IMR-90 (cell line): ENCODE results near the gene MARCO.

Experiments
- BHLHE40 ChIP-seq: fragments of 150-350 bp; IDR thresholded peaks from 2 replicates; pipeline ENCODE4 v1.6.1; 2016; ENCODE audit warnings: mild to moderate bottlenecking, low read depth, low read length
- POLR2A ChIP-seq: IDR thresholded peaks from 2 replicates; pipeline ENCODE4 v1.6.1; 2012; ENCODE audit warnings: mild to moderate bottlenecking, low read depth, low read length
- RAD21 ChIP-seq: IDR thresholded peaks from 2 replicates; pipeline ENCODE4 v1.6.1; 2012; ENCODE audit warnings: low read length, improper control_type of control experiment
- RCOR1 ChIP-seq: IDR thresholded peaks from 2 replicates; pipeline ENCODE4 v1.6.1; 2012; ENCODE audit warnings: mild to moderate bottlenecking, low read length, improper control_type of control experiment; ENCODE audit not compliant: insufficient replicate concordance
- SMC3 ChIP-seq: fragments of 150-350 bp; IDR thresholded peaks from 2 replicates; pipeline ENCODE4 v1.6.1; 2016; ENCODE audit warnings: low read depth, mild to moderate bottlenecking, antibody characterized with exemption, low read length, moderate library complexity
- TF ChIP-seq, protein P1 (sequence below): conservative IDR thresholded peaks from 2 replicates; pipeline ENCODE4 v1.5.1; 2012; ENCODE audit warnings: mild to moderate bottlenecking, low read depth, low read length, improper control_type of control experiment
- TF ChIP-seq, protein P2 (sequence below): fragments of 150-350 bp; IDR thresholded peaks from 2 replicates; pipeline ENCODE4 v1.6.1; 2017; ENCODE audit warnings: mild to moderate bottlenecking, antibody characterized with exemption, low read length, low read depth

DNA sequence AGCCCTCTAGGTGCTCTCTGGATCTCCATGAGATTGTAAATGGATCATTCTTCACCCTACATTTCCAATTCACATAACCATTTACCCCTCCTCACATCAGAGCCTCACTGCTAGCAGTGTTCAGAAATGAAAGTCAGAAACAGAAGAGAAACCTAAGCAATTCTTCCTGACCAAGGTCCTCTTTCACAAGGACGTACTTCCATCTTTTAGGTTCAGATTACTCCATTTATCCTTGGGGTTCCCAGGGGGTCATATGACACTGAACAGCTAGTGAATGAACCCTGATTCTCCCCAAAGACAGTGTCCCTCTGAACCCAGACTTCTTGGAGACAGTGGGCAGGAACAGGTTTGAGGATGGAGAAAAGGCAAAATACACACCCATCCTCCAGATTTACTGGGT lies 12.9 kb upstream of the MARCO start:
- TF ChIP-seq, protein P1, sequence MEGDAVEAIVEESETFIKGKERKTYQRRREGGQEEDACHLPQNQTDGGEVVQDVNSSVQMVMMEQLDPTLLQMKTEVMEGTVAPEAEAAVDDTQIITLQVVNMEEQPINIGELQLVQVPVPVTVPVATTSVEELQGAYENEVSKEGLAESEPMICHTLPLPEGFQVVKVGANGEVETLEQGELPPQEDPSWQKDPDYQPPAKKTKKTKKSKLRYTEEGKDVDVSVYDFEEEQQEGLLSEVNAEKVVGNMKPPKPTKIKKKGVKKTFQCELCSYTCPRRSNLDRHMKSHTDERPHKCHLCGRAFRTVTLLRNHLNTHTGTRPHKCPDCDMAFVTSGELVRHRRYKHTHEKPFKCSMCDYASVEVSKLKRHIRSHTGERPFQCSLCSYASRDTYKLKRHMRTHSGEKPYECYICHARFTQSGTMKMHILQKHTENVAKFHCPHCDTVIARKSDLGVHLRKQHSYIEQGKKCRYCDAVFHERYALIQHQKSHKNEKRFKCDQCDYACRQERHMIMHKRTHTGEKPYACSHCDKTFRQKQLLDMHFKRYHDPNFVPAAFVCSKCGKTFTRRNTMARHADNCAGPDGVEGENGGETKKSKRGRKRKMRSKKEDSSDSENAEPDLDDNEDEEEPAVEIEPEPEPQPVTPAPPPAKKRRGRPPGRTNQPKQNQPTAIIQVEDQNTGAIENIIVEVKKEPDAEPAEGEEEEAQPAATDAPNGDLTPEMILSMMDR, result no peak
- TF ChIP-seq RCOR1 (no peak), POLR2A (no peak), BHLHE40 (no peak), RAD21 (no peak), SMC3 (no peak)
- TF ChIP-seq, protein P2, sequence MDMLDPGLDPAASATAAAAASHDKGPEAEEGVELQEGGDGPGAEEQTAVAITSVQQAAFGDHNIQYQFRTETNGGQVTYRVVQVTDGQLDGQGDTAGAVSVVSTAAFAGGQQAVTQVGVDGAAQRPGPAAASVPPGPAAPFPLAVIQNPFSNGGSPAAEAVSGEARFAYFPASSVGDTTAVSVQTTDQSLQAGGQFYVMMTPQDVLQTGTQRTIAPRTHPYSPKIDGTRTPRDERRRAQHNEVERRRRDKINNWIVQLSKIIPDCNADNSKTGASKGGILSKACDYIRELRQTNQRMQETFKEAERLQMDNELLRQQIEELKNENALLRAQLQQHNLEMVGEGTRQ, result no peak
